Measurements from ENCODE around the gene TMEM254. TPM values are rescaled to one million over a fixed set of nuclear protein-coding genes. Genes with fewer than 3 reads are reported as not detected.
"Not testable (repeated sequence)": the region's sequence is repeated elsewhere in the genome, so short reads cannot be mapped to it uniquely, and the experiment has no call there.

The TMEM254 gene
- total and polyA plus RNA-seq, 10 donors: 6.9 to 14.8 (median 10.7) TPM

- TF ChIP-seq POLR2A (IDR thresholded peaks at IDR 0.05) (no peak), CTCF (IDR thresholded peaks at IDR 0.05 in 8 of 11, conservative IDR thresholded peaks at IDR 0.05 in 3 of 11) (no peak), POLR2AphosphoS5 (IDR thresholded peaks at IDR 0.05) (no peak)
- no peaks in the 10 kb centered on the region for H3K27me3 ChIP-seq (replicated peaks in 1 of 7)
- no peaks in the 10 kb centered on the region for H3K9me3 ChIP-seq
- H3K27ac ChIP-seq: no peak overlapping the region
- 88 to 95% (median 90%) methylated on average over 6 of the region's 6 CpGs for WGBS, 5 donors
- H3K36me3 ChIP-seq: no peaks in the 10 kb centered on the region
- H3K4me3 ChIP-seq: no peak overlapping the region
- DNase-seq: no peak
- intact Hi-C loops (cut with DNase I; ENCODE audit: low total_unique reads): no loop called here
- no peaks in the 10 kb centered on the region for H3K4me1 ChIP-seq
Observed at GRCh38 chr10:80041162-80041561, 37.3 kb upstream of the TMEM254 start.

GRCh38 chr10:80044935-80045334 is 33.5 kb upstream of the TMEM254 start:
- WGBS, 5 donors: 69 to 86% (median 78%) methylated on average over 6 of the region's 6 CpGs
- not testable (repeated sequence) for DNase-seq

GRCh38 chr10:80046629-80047441 is 31.6 kb upstream of the TMEM254 start:
- intact Hi-C loops (cut with DNase I; ENCODE audit: low total_unique reads): no loop called here
- Histone ChIP-seq H3K4me3 (no peak overlapping the region), H3K27ac (no peak overlapping the region), H3K27me3 (replicated peaks in 1 of 7) (no peaks in the 10 kb centered on the region), H3K36me3 (no peaks in the 10 kb centered on the region), H3K4me1 (peaks cover 0 to 5% (median 0%) of the 10 kb centered on the region in 6 donors), H3K9me3 (no peaks in the 10 kb centered on the region)
- DNase-seq: peak; percentile 92
- 28 to 42% (median 38%) methylated on average over 8 to 10 of the region's 10 CpGs for WGBS, 5 donors
- TF ChIP-seq CTCF (IDR thresholded peaks at IDR 0.05 in 8 of 11, conservative IDR thresholded peaks at IDR 0.05 in 3 of 11): peak in 10 of 11 experiments; percentile 51 to 96 (median 90)
- no peak for TF ChIP-seq POLR2A (IDR thresholded peaks at IDR 0.05)
- peak in 1 of 3 donors; percentile 17 for TF ChIP-seq POLR2AphosphoS5 (IDR thresholded peaks at IDR 0.05)

More at GRCh38 chr10:80044935-80045334, 33.5 kb upstream of the TMEM254 start:
- H3K36me3 ChIP-seq; H3K4me1 ChIP-seq; H3K27me3 ChIP-seq (replicated peaks in 1 of 7); H3K9me3 ChIP-seq; H3K4me3 ChIP-seq; H3K27ac ChIP-seq; intact Hi-C loops (cut with DNase I; ENCODE audit: low total_unique reads): not testable (repeated sequence)

GRCh38 chr10:80050752-80051151 is 27.7 kb upstream of the TMEM254 start:
- TF ChIP-seq POLR2A (IDR thresholded peaks at IDR 0.05) (no peak), POLR2AphosphoS5 (IDR thresholded peaks at IDR 0.05) (no peak), CTCF (IDR thresholded peaks at IDR 0.05 in 8 of 11, conservative IDR thresholded peaks at IDR 0.05 in 3 of 11) (no peak)
- 87 to 92% (median 90%) methylated on average over 3 of the region's 3 CpGs for WGBS, 5 donors

More at GRCh38 chr10:80050752-80051151, 27.7 kb upstream of the TMEM254 start:
- H3K36me3 ChIP-seq: no peaks in the 10 kb centered on the region
- H3K27ac ChIP-seq: no peak overlapping the region
- intact Hi-C loops (cut with DNase I; ENCODE audit: low total_unique reads): no loop called here
- no peaks in the 10 kb centered on the region for H3K27me3 ChIP-seq (replicated peaks in 1 of 7)
- peaks cover 0 to 5% (median 0%) of the 10 kb centered on the region in 6 donors for H3K4me1 ChIP-seq
- DNase-seq: no peak
- no peaks in the 10 kb centered on the region for H3K9me3 ChIP-seq
- H3K4me3 ChIP-seq: no peak overlapping the region
